ENCODE measurements around the gene GREB1L. TPM values are rescaled to one million over a fixed set of nuclear protein-coding genes. Genes with fewer than 3 reads are reported as not detected.

Gene GREB1L
- total and polyA plus RNA-seq, 2 experiments from 2014 or later, result 14.0 to 16.8 TPM

GRCh38 chr18:21546423-21546822 lies 304.4 kb downstream of the GREB1L start:
- Histone ChIP-seq H3K36me3 (replicated peaks; ENCODE audit: insufficient read depth, low read depth) (peaks cover 2% of the 10 kb centered on the region), H3K9me2 (replicated peaks; ENCODE audit: insufficient read depth) (no peaks in the 10 kb centered on the region), H3K79me2 (peaks cover 7% of the 10 kb centered on the region), H3K4me1 (ENCODE audit: insufficient read depth) (peaks cover 4% of the 10 kb centered on the region), H4K20me1 (ENCODE audit: insufficient read depth, poor library complexity, severe bottlenecking) (no peaks in the 10 kb centered on the region), H3K4me3 (no peak overlapping the region), H2AFZ (no peak overlapping the region), H3K27ac (no peak overlapping the region), H3K27me3 (no peaks in the 10 kb centered on the region), H3K9me3 (ENCODE audit: low read depth) (no peaks in the 10 kb centered on the region), H3K4me2 (no peak overlapping the region)
- TF ChIP-seq CTCF (IDR thresholded peaks at IDR 0.05; ENCODE audit: poor library complexity), result no peak
- no peak for TF ChIP-seq EZH2 (IDR thresholded peaks at IDR 0.05; ENCODE audit: borderline replicate concordance)
- no peak for TF ChIP-seq EZH2phosphoT487 (IDR thresholded peaks at IDR 0.05; ENCODE audit: low read depth, severe bottlenecking, unreplicated experiment)
- DNase-seq (ENCODE audit: low spot score), result no peak
- 97% methylated on average over 5 of the region's 5 CpGs for WGBS (ENCODE audit: low lambda C conversion rate, missing lambda C conversion rate)

GRCh38 chr18:21548647-21549046 lies 306.6 kb downstream of the GREB1L start:
- Histone ChIP-seq H3K4me2 (no peak overlapping the region), H3K4me1 (ENCODE audit: insufficient read depth) (peaks cover 4% of the 10 kb centered on the region), H3K9me2 (replicated peaks; ENCODE audit: insufficient read depth) (no peaks in the 10 kb centered on the region), H4K20me1 (ENCODE audit: insufficient read depth, poor library complexity, severe bottlenecking) (no peaks in the 10 kb centered on the region), H3K27me3 (no peaks in the 10 kb centered on the region), H2AFZ (no peak overlapping the region), H3K9me3 (ENCODE audit: low read depth) (no peaks in the 10 kb centered on the region), H3K36me3 (replicated peaks; ENCODE audit: insufficient read depth, low read depth) (peaks cover 2% of the 10 kb centered on the region), H3K79me2 (peaks cover 10% of the 10 kb centered on the region), H3K4me3 (no peak overlapping the region), H3K27ac (no peak overlapping the region)
- TF ChIP-seq EZH2 (IDR thresholded peaks at IDR 0.05; ENCODE audit: borderline replicate concordance) (no peak), EZH2phosphoT487 (IDR thresholded peaks at IDR 0.05; ENCODE audit: low read depth, severe bottlenecking, unreplicated experiment) (no peak), CTCF (IDR thresholded peaks at IDR 0.05; ENCODE audit: poor library complexity) (no peak)
- DNase-seq (ENCODE audit: low spot score), result no peak
- 100% methylated on average over 2 of the region's 2 CpGs for WGBS (ENCODE audit: low lambda C conversion rate, missing lambda C conversion rate)

GRCh38 chr18:21550510-21550970 lies 308.5 kb downstream of the GREB1L start:
- peak; percentile 7 for DNase-seq (ENCODE audit: low spot score)
- TF ChIP-seq CTCF (IDR thresholded peaks at IDR 0.05; ENCODE audit: poor library complexity), result no peak
- no peak for TF ChIP-seq EZH2 (IDR thresholded peaks at IDR 0.05; ENCODE audit: borderline replicate concordance)
- TF ChIP-seq EZH2phosphoT487 (IDR thresholded peaks at IDR 0.05; ENCODE audit: low read depth, severe bottlenecking, unreplicated experiment), result no peak
- H3K36me3 ChIP-seq (replicated peaks; ENCODE audit: insufficient read depth, low read depth), result peaks cover 2% of the 10 kb centered on the region
- no peak overlapping the region for H2AFZ ChIP-seq
- no peaks in the 10 kb centered on the region for H3K9me2 ChIP-seq (replicated peaks; ENCODE audit: insufficient read depth)
- H4K20me1 ChIP-seq (ENCODE audit: insufficient read depth, poor library complexity, severe bottlenecking), result no peaks in the 10 kb centered on the region
- 82% methylated on average over 11 of the region's 11 CpGs for whole genome bisulfite sequencing (ENCODE audit: low lambda C conversion rate, missing lambda C conversion rate)
- no peak overlapping the region for H3K4me2 ChIP-seq
- no peak overlapping the region for H3K4me3 ChIP-seq
- H3K4me1 ChIP-seq (ENCODE audit: insufficient read depth), result peaks cover 4% of the 10 kb centered on the region
- no peaks in the 10 kb centered on the region for H3K27me3 ChIP-seq
- H3K9me3 ChIP-seq (ENCODE audit: low read depth), result no peaks in the 10 kb centered on the region
- peaks cover 10% of the 10 kb centered on the region for H3K79me2 ChIP-seq
- H3K27ac ChIP-seq, result peak overlapping the region; percentile 1
